Keratinocyte (primary cell): Measurements from ENCODE around the gene P2RY8. TPM values are rescaled to one million over a fixed set of nuclear protein-coding genes. Genes with fewer than 3 reads are reported as not detected.
"Not testable (repeated sequence)": the region's sequence is repeated elsewhere in the genome, so short reads cannot be mapped to it uniquely, and the experiment has no call there.

Experiments
- DNase-seq: peaks from one replicate; pipeline ENCODE4 v3.0.0-alpha.2; 2011; ENCODE audit warnings: low read depth, missing footprints, low spot score
- FAIRE-seq: peaks from 2 replicates; lab custom pipeline; 2011; peaks lifted over from hg19 to GRCh38; lab: Jason Lieb, UNC
- H2AFZ ChIP-seq: 2 replicates; pipeline ENCODE4 v1.6.0; 2012; ENCODE audit warnings: low read length, control low read depth, inconsistent platforms; ENCODE audit not compliant: control insufficient read depth
- H3K27ac ChIP-seq: 2 replicates; pipeline ENCODE4 v1.5.1; 2011; ENCODE audit warnings: low read length; ENCODE audit not compliant: control insufficient read depth, insufficient read depth
- H3K27me3 ChIP-seq: 3 replicates; pipeline ENCODE4 v1.6.0; 2011; ENCODE audit warnings: low read length; ENCODE audit not compliant: control insufficient read depth, insufficient read depth; ENCODE audit errors: extremely low read depth
- H3K36me3 ChIP-seq, 2 experiments: 2 replicates in 1 of 2; 3 replicates in 1 of 2; pipeline ENCODE4 v1.5.1; 2011; ENCODE audit warnings: low read length in 2 of 2, mild to moderate bottlenecking in 1 of 2; ENCODE audit not compliant: control insufficient read depth in 2 of 2, insufficient read depth in 2 of 2; ENCODE audit errors: extremely low read depth in 1 of 2
- H3K4me1 ChIP-seq: 3 replicates; pipeline ENCODE4 v1.5.1; 2011; ENCODE audit warnings: low read length; ENCODE audit not compliant: control insufficient read depth, insufficient read depth; ENCODE audit errors: extremely low read depth
- H3K4me2 ChIP-seq: 3 replicates; pipeline ENCODE4 v1.6.0; 2011; ENCODE audit warnings: low read depth, low read length; ENCODE audit not compliant: control insufficient read depth, insufficient read depth; ENCODE audit errors: extremely low read depth
- H3K4me3 ChIP-seq, 3 experiments: fragments of 200-600 bp in 1 of 3; sonication (generic) in 1 of 3; 2 replicates in 2 of 3; 3 replicates in 1 of 3; pipeline ENCODE4 v1.5.1; 2011 to 2016; ENCODE audit warnings: low read length in 3 of 3, mild to moderate bottlenecking in 3 of 3, control low read depth in 2 of 3, inconsistent platforms in 1 of 3, low read depth in 1 of 3, mixed read lengths in 1 of 3, mixed run types in 1 of 3, moderate library complexity in 1 of 3; ENCODE audit not compliant: control insufficient read depth in 2 of 3, insufficient read depth in 2 of 3; ENCODE audit errors: extremely low read depth in 1 of 3
- H3K79me2 ChIP-seq: 2 replicates; pipeline ENCODE4 v1.6.0; 2012; ENCODE audit warnings: low read length; ENCODE audit not compliant: control insufficient read depth, insufficient read depth
- H3K9ac ChIP-seq: 3 replicates; pipeline ENCODE4 v1.6.0; 2011; ENCODE audit warnings: low read length; ENCODE audit not compliant: control insufficient read depth, insufficient read depth; ENCODE audit errors: extremely low read depth
- H3K9me1 ChIP-seq: 3 replicates; pipeline ENCODE4 v1.6.0; 2011; ENCODE audit warnings: low read length; ENCODE audit not compliant: control insufficient read depth, insufficient read depth; ENCODE audit errors: extremely low read depth
- H3K9me3 ChIP-seq: 2 replicates; pipeline ENCODE4 v1.5.1; 2012; ENCODE audit warnings: low read depth, low read length; ENCODE audit not compliant: control insufficient read depth
- H4K20me1 ChIP-seq: 3 replicates; pipeline ENCODE4 v1.6.0; 2011; ENCODE audit warnings: low read length; ENCODE audit not compliant: control insufficient read depth, insufficient read depth; ENCODE audit errors: extremely low read depth
- CTCF ChIP-seq, 3 experiments: IDR thresholded peaks in 1 of 3; conservative IDR thresholded peaks in 1 of 3; optimal IDR thresholded peaks in 1 of 3; 2 replicates in 2 of 3; 3 replicates in 1 of 3; pipeline versions ENCODE3 to v1.5.1; 2011; ENCODE audit warnings: low read length in 3 of 3, mild to moderate bottlenecking in 3 of 3, moderate library complexity in 2 of 3, control low read depth in 1 of 3, inconsistent platforms in 1 of 3; ENCODE audit not compliant: insufficient read depth in 2 of 3; ENCODE audit errors: extremely low read depth in 1 of 3
- EZH2 ChIP-seq: IDR thresholded peaks from one replicate; pipeline ENCODE4 v1.6.1; 2012; ENCODE audit warnings: inconsistent platforms, mild to moderate bottlenecking, low read length, moderate library complexity
- dilution Hi-C: fragments of 300-500 bp; cut with MboI; formaldehyde crosslinking; loops from one replicate; pipeline ENCODE4 v1.7.0; 2020; ENCODE audit warnings: low sequenced_read_pairs; ENCODE audit not compliant: extremely low pct_ligation_motif_present
- polyA plus RNA-seq, 5 experiments: library from polyadenylated mRNA; depleted of rRNA in 3 of 5; stranded (reverse) in 3 of 5; stranded (forward) in 1 of 5; unstranded in 1 of 5; fragments of >200 nt; gene quantifications; 1 replicate in 1 of 5; 2 replicates in 3 of 5; 3 replicates in 1 of 5; pipeline versions ENCODE4 v1.2.1 to v1.2.3, GENCODE V29; 2011 to 2012; ENCODE audit warnings: missing spikeins in 2 of 5, low read depth in 1 of 5, low replicate concordance in 1 of 5

Gene P2RY8
- polyA plus RNA-seq, 1 donor (not counting 4 experiments of a cell fraction or from before 2014, with no cell fraction given): not detected

- TF ChIP-seq CTCF (optimal IDR thresholded peaks at IDR 0.05 in 1 of 3, IDR thresholded peaks at IDR 0.05 in 1 of 3, conservative IDR thresholded peaks at IDR 0.05 in 1 of 3; ENCODE audit: extremely low read depth in 1 of 3, insufficient read depth in 2 of 3, low read length in 3 of 3) (no peak), EZH2 (no peak)
These were observed 52.4 kb downstream of the P2RY8 start for GRCh38 chrX:1484638-1485019.

DNA sequence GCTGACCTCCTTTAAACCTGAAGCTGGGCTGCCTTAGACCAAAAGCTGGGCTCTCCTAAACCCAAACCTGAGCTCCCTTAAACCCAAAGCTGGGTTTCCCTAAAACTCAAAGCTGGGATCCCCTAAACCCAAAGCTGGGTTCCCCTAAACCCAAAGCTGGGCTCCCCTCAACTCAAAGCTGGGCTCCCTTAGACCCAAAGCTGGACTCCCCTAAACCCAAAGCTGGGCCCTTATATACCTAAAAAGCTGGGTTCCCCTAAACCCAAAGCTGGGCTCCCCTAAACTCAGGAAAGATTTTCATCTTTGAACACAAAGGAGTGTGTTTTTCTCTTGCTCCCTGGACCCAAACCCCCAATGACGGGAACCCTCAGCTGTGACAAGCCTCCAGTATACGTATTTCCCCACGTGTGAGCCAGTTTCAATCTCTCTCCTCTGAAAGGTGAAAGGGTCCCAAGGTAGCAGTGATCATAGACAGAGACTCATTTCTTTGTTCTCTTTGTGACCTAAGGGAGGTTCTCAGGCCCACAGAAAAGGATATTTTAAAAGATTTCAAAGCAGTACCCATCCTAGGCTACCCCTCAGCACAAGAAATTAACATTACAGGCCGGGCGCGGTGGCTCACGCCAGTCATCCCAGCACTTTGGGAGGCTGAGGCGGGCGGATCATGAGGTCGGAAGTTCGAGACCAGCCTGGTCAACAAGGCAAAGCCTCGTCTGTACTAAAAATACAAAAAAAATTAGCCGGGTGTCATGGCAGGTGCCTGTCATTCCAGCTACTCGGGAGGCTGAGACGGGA is 52.9 kb downstream of the P2RY8 start:
- dilution Hi-C loops: no loop called here
- DNase-seq (no peak), FAIRE-seq (no peak)

More at GRCh38 chrX:1484638-1485019, 52.4 kb downstream of the P2RY8 start:
- H3K27me3 ChIP-seq: no peaks in the 10 kb centered on the region
- dilution Hi-C loops: no loop called here
- H3K79me2 ChIP-seq: no peaks in the 10 kb centered on the region
- H2AFZ ChIP-seq: no peak overlapping the region
- H3K9ac ChIP-seq: no peak overlapping the region
- H3K4me1 ChIP-seq: no peaks in the 10 kb centered on the region
- H3K4me3 ChIP-seq: no peak overlapping the region
- no peak for DNase-seq
- H3K27ac ChIP-seq: no peak overlapping the region
- no peak overlapping the region for H3K4me2 ChIP-seq
- H3K36me3 ChIP-seq: no peaks in the 10 kb centered on the region
- no peak for FAIRE-seq
- peaks cover 4% of the 10 kb centered on the region for H3K9me3 ChIP-seq
- no peaks in the 10 kb centered on the region for H3K9me1 ChIP-seq
- no peaks in the 10 kb centered on the region for H4K20me1 ChIP-seq

GRCh38 chrX:1482530-1482928 is 54.5 kb downstream of the P2RY8 start:
- H3K27me3 ChIP-seq, dilution Hi-C loops, H3K9me1 ChIP-seq, H4K20me1 ChIP-seq, FAIRE-seq, H3K4me1 ChIP-seq, H3K4me3 ChIP-seq, H3K9ac ChIP-seq, H3K79me2 ChIP-seq, H3K36me3 ChIP-seq, H3K27ac ChIP-seq, H3K9me3 ChIP-seq, H2AFZ ChIP-seq, H3K4me2 ChIP-seq, DNase-seq: not testable (repeated sequence)

More for the DNA sequence above, 52.9 kb downstream of the P2RY8 start:
- no peaks in the 10 kb centered on the region for H3K36me3 ChIP-seq
- no peak overlapping the region for H3K4me2 ChIP-seq
- no peaks in the 10 kb centered on the region for H3K27me3 ChIP-seq
- H2AFZ ChIP-seq: no peak overlapping the region
- H3K4me3 ChIP-seq: no peak overlapping the region
- TF ChIP-seq CTCF (optimal IDR thresholded peaks at IDR 0.05 in 1 of 3, IDR thresholded peaks at IDR 0.05 in 1 of 3, conservative IDR thresholded peaks at IDR 0.05 in 1 of 3; ENCODE audit: extremely low read depth in 1 of 3, insufficient read depth in 2 of 3, low read length in 3 of 3): no peak
- no peak for TF ChIP-seq EZH2
- H3K9me3 ChIP-seq: peaks cover 4% of the 10 kb centered on the region
- H3K9me1 ChIP-seq: no peaks in the 10 kb centered on the region
- H4K20me1 ChIP-seq: no peaks in the 10 kb centered on the region
- H3K27ac ChIP-seq: no peak overlapping the region
- no peak overlapping the region for H3K9ac ChIP-seq
- no peaks in the 10 kb centered on the region for H3K4me1 ChIP-seq
- H3K79me2 ChIP-seq: no peaks in the 10 kb centered on the region
